HG02884 (cell line): Measurements from ENCODE around the gene YIF1B.

Source experiments
- ATAC-seq: cut with Tn5 transposase; IDR thresholded peaks from one replicate; pipeline ENCODE4 v1.9.1; 2021; ENCODE audit warnings: mild to moderate bottlenecking, moderate library complexity; ENCODE audit not compliant: unreplicated experiment

Gene YIF1B

DNA sequence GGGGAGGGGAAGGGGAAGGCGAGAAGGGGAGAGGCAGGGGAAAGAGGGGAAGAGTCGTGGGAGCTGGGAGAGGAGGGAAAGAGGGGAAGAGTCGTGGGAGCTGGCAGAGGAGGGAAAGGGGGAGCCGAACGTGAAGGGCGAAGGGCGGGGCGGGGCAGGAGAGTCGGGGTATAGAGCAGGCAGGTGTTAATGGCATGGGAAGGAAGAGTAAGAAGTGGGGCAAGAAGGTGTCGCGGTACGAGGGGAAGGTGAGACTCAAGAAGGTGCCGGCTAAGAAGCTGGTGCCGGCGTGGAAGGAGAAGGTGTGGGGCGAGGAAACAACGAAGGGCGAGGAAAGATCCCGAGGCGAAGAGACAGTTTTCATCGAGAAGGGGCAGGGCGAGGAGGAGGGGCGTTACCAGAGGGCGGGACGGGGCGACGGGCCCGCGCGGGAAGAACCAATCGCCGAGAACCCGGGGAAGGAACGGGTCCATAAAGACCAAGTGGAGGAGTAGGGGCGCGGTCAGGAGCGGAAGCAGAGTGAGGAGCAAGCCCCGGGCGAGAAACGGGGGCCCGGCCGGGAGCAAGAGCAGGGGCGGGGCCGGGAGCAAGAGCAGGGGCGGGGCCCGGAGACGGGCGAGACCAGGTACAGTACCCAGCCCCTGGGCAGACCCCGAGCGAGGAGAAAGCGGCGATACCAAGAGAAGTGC lies 20.3 kb upstream of the YIF1B start:
- peak; percentile 65 for ATAC-seq

DNA sequence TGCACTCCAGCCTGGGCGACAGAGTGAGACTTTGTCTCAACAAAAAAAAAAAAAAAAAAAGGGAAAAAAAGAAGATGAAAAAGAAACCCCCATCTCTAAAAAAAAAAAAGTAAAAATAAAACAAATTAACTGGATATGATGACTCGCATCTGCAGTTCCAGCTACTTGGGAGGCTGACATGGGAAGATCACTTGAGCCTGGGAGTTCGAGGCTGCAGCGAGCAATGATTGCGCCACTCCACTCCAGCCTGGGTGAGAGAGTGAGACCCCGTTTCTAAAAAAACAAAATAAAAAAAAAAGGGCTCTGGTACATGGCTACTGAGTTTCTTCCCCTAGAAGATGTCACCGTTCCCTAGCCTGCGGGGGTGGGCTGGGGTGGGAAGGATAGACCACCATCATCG lies 17.5 kb upstream of the YIF1B start:
- ATAC-seq: no peak

DNA sequence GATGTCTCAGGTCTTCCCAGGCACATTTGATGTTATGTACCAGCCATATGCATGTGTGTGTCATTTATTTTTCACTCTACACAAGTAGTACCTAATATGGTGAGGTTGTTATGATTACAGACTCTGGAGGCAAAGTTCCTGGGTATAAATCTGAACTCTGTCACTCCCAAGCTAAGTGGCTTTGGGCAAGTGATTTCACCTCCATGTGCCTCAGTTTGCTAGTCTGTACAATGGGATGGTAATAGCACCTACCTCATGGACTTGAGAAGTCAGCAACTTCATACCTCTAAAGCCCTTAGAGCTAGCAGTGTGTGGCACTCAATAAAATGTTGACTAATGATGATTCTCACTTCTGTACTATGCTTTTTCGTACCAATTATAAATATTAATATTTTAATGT lies 16.0 kb upstream of the YIF1B start:
- no peak for ATAC-seq

DNA sequence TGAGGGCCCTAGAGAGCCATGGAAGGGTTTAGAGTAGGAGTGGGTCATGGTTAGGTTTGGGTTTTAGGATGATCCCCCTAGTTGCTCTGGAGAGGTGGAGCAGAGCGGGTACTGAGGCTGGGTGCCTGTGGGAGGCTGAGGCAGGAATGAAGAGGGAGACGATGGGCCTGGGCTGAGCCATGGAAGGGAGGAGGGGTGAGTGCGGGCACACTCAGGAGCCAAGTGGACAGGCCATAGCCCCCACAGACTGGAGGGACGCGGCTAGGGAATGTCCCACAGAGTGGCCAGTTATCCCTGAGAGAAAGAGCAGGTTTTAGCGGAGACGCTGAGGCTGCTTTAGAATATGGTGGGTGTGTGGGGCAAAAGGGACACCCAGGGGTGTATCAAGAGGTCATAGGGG lies 13.9 kb upstream of the YIF1B start:
- ATAC-seq: no peak

DNA sequence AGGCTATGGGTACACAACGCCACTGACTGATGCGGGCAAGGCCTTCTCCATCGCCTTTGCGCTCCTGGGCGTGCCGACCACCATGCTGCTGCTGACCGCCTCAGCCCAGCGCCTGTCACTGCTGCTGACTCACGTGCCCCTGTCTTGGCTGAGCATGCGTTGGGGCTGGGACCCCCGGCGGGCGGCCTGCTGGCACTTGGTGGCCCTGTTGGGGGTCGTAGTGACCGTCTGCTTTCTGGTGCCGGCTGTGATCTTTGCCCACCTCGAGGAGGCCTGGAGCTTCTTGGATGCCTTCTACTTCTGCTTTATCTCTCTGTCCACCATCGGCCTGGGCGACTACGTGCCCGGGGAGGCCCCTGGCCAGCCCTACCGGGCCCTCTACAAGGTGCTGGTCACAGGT lies 10.8 kb upstream of the YIF1B start:
- ATAC-seq: no peak

DNA sequence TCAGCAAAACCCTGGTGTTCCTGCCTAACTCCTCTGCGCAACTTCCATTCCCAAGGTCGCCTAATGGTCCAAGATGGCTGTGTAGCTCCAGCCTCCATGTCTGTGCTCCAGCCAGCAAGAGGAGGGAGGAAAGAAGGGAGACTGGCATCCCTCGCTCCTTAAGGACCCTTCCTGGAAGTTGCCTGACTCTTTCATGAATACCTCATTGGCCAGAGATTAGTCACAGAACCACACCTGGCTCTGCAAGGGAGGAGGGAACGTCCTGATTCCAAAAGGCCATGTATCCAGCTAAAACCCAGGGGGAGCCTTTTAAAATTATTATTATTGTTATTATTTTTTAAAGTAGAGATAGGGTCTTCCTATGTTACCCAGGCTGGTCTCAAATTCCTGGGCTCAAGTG lies 8.7 kb upstream of the YIF1B start:
- no peak for ATAC-seq

DNA sequence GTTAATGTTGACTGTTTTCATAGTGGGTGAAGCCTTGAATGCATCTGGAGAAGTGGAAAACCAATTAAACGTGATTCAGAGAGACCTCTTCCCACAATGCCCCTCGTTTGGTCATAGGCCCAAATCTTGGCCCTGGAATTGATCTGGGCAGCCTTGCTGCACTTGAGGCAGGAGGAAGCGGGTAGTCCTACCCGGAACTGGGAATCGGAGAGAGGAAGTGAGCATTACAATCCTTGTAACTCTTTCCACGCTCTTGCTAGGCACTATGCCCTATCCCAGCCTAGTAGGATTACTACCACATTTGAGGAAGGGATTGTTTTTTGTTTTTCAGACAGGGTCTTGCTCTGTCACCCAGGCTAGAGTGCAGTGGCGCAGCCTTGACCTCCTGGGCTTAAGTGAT lies 7.5 kb upstream of the YIF1B start:
- no peak for ATAC-seq

DNA sequence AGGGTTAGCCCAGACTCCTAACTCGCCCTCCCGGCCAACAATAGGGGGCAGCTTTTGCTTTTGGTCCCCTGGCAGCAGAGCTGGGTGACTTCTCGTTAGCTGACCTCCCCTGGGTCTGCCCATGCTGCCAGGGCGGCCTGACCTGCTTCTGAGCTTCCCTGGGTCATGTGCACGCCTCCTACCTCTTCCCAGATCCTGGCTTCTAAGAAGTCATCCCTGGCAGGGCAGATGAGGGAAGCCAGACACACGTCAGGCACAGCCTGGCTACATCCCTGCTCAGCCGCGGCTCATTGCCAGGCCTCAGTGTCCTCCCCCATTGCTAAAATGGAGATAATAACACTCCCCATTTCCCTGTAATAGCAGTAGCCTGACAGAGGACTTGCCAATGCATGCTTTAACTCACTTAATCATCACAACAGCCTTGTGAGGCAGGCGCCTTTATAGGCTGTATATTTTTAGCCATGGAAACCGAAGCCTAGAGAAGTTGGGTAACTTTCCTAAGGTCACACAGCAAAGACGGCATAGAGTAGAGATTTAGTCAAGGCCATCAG lies 6.0 kb upstream of the YIF1B start:
- ATAC-seq: no peak

DNA sequence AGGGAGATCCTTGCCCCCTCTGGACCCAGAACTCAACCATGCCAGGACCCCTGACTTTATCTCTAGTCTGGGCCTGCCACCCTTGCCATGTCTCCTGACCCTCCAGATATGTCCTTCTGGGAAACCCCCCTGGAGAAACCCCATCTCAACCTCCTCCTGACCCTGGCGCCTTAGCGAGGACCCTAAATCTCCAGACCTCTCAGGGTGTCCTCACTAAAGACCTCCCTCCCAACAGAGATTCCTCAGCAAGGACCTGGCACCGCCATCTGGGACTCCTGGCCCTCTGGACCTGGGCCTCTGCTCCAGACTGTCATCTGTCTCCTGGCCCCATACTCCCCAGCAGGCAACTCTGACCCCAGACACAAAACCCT lies 5.2 kb upstream of the YIF1B start:
- no peak for ATAC-seq

DNA sequence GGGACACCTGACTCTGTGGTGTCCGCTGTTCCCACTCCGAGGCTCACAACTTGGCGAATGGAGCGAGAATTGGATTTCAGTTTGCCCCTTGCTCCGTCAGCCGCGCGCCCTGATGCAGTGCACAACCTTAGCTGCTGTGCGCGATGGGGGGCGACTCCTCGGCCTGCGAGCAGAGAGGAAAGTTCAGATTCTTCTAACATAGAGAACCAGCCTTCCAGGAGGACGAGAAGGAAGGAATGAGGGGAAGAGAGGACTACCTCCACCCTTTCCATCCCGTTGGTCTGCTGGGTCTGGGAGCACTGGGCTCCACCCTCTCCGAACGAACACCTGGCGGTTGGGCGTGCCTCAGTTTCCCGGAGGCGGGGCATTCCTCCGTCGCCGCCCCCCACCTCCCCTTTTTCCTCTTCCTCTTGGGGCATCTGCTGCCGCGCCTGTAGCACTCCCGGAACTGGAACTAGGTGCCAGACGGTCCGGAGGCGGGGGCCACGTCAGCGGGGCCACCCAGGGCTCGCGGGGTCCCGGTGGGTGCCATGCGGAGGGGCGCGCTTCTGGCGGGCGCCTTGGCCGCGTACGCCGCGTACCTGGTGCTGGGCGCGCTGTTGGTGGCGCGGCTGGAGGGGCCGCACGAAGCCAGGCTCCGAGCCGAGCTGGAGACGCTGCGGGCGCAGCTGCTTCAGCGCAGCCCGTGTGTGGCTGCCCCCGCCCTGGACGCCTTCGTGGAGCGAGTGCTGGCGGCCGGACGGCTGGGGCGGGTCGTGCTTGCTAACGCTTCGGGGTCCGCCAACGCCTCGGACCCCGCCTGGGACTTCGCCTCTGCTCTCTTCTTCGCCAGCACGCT lies 3.9 kb upstream of the YIF1B start, which contains the start of gene KCNK6:
Gene KCNK6, plus strand, starts transcription at position 425 of the 838 bp plus-strand sequence. Its CDS starts 106 bp downstream, at position 531.
- ATAC-seq: no peak

DNA sequence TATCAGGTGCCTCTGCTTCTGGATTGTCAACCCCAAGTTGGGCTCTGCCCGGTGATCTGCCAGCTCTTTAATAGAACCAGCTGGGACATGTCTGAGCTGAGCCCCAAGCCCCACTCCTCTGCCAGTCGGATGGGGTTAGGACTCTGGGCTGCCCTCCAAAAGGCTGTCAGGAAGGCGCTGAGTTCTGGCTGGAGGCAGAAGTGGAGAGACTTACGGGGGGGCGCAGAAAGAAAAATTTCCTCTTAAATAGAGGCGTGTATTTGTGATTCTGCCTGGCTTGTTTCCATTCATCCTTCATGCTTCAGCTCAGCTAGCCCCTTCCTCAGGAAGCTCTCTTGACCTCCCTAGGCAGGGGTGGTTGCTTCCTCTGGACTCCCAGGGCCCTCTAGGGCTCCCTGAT lies 2.9 kb upstream of the YIF1B start:
- no peak for ATAC-seq

DNA sequence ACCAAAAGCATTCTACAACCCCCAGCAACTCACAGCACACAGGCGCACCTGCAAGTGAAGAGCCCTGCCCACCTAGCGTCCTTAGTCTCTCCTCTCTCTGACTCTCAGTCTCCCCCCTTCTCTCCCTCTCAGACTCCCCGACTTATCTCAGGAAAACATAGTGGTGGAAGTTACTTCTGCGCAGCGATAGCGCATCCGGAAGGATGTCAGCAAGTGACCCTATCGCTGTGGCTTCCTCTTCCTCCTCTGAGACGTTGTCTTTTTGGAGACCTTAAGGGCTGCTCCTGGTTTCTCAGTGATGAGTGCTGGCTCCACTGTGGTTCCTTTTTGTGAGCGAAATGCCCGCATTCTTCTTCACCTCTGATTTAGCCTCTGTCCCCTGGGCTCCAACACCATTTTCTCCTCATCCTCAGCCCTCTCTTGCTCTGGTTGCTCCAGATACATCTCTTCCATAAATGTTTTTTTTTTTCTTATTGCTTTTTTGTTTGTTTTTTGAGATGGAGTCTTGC lies 1.4 kb upstream of the YIF1B start:
- ATAC-seq: no peak

DNA sequence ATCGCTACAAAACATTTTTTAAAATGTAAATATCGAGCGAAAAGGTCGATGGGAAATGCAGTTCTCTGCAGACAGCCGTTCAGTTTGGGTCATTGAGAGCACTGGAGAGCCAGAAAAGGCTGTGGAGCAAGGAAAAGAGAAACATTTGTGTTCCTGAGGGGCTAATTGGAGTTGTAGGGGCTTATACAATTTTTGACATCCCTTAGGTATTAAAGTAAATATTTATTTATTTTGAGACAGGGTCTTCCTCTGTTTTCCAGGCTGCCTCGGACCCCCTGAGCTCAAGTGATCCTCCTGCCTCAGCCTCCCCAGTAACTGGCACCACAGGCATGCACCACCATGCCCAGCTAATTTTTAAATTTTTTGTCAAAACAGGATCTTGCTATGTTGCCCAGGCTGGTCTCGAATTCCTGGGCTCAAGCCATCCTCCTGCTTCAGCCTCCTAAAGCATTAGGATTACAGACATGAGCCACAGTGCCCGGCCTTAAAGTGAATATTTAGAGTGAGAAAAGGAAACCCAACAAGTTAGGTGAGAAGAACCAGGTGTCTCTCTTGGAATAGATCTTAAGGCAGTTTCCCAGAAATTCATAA lies 825 bp upstream of the YIF1B start:
- no peak for ATAC-seq

DNA sequence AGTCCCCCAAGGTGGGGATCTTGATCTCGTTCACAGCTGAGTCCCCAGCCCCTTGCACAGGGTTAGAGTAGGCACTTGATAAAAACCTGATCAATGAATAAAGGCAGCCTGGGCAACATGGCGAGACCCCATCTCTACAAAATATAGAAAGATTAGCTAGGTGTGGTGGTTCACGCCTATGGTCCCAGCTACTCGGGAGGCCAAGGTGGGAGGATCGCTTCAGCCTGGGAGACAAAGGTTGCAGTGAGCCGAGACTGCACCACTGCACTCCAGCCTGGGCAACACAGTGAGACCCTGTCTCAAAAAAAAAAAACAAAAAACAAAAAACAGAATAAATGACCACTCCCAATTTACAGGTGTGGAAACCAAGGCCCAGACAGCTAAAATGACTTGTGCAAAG lies 4.8 kb downstream of the YIF1B start:
- no peak for ATAC-seq

DNA sequence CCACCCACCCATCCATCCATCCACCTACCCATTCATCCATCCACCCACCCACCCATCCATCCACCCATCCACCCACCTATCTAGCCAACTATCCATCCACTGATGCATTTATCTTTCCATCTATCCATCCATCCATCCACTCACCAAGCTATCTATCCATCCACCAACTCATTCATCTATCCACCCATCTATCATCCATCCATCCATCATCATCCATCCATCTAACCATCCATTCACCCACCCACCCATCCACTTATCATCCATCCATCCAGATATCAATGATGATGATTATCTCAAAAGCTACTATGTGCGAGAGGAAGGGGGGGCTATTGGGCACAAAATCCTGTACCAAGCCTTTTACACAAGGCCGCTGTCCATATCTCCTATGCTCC lies 5.5 kb downstream of the YIF1B start:
- ATAC-seq: no peak

DNA sequence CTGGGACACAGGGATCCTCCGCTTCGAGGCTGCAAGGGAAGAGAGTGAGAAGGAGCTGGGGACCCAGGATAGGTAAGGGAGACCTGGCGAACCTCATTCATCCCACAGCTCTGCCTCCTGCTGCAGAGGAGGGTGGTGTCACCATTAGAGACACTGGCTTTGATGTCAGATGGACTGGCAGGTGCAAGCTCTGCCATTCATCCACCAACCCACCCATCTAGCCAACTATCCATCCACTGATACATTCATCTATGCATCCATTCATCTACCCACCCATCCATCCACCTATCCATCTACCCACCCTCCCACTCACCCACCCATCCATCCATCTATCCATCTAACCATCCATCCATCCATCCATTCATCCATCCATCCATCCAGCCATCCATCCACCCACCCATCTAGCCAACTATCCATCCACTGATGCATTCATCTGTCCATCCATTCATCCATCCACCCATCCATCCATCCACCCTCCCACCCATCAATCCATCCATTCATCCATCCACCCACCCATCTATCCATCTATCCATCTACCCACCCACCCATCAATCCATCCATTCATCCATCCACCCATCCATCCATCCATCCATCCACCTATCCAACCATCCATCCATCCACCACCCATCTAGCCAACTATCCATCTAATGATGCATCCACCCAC lies 6.0 kb downstream of the YIF1B start:
- ATAC-seq: no peak

DNA sequence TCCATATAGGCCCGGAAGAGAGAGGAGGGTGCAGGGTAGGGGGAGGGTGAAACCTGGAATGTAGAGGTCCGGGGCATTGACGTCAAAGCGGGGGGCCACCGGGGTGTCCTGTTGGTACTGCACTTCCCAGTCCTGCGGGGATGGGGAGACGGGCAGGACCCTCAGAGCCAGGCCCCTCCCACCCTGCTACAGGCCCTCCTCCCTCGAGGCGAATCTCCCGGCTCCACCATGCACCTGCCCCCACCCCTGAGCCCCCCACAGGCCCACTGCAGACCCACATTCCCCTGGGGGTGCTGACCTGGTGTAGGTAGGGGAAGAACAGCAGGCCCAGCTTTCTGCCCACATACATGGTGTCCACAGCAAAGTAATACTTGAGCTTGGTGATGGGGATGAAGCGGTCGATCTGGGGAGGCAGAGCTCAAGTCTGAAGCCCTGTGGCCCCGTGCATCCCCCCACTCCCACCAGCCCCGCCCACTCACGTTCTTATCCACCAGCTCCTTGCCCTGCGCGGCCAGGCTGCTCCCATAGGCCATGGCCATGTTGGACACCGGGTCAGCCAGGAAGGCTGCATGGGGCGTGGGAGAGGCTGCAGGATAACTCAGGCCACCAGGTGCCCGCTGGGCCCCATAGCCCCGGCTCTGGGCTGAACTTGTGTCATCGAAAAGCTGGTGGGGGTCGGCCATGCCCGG lies 6.7 kb downstream of the YIF1B start:
- ATAC-seq: no peak

DNA sequence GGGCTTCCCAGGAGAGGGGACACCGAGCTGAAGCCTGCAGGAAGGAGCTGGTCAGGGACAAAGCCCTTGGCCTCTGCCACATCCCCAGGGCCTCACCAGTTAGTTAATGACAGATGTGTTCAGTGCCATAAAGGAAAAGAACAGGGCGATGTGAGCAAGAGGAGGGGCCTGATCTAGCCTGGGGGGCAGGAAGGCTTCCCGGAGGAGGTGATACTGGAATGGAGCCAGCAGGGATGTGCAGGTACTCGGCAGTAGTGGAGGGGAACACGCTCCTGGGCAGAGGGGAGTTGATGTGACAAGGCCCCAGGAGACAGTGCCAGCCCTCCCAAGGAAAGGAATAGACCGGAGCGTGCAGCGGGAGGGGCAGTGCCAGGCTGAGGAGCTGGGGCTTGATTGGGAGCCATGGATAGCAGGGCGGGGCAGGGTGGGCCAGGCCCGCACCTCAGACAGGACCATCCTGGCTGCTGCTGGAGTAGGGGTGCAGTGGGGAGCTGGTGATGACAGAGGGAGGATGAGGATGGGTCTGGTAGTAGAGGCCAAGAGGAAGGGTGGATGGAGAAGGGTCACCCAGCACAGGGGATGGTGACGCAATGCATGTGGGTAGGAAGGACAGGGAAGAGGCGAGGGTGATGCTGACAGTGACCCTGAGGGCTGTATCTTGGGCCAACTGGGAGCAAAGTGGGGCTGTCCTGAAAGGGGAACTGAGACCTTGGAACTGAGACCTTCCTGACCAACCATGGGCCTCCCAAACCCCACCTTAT lies 7.6 kb downstream of the YIF1B start:
- no peak for ATAC-seq

DNA sequence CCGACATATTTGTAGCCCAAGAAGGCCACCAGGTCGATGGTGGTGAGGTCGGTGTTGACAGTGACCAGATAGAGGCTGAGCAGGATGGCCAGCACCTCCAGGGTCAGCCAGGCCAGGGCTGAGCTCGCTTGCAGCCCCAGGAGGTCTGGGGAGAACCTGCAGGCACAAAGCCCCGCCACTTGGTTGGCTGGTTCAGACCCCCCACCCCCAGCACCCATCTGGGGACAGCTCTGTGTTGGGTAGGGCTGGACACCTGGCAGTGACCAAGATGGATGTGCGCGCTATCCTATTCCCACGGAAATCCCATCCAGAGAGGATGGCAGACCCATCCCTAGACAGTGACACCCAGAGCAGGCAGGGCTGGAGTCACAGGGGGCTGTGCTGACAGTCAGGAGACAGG lies 8.2 kb downstream of the YIF1B start:
- no peak for ATAC-seq

DNA sequence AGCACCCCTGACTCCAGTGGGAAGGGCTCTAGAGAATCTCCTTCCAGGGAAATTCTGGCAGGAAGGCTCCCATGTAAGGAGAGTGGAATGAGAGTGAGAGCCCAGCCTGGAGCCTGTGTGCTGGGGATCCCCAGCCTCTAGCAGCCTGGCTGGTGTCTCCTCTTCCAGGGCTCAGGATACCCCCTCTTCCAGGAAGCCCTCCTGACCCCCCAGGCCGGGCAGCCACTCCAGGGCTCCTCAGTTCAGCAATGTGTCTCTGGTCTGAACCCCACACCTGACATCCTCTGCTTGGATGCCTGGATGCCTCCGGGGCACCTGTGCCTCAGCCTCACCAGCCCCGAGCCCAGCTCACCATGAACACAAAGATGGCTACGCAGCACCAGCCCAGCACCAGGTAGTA lies 8.7 kb downstream of the YIF1B start:
- ATAC-seq: no peak
